Heart right ventricle (tissue), 16 donors: ENCODE data around the gene IFT52. TPM values are rescaled to one million over a fixed set of nuclear protein-coding genes. Genes with fewer than 3 reads are reported as not detected.

Source experiments
- ATAC-seq, 8 donors: fragments of 200-7000 bp; cut with Tn5 transposase; one replicate each; pipeline ENCODE4 v1.9.1; 2020; ENCODE audit warnings: mild to moderate bottlenecking in 8 of 8, moderate library complexity in 8 of 8, moderate number of reproducible peaks in 1 of 8
- DNase-seq, 2 donors: peaks; one replicate each; pipeline ENCODE4 v3.0.0-alpha.2; 2020
- H3K27ac ChIP-seq, 10 donors: fragments of 200-600 bp; sonication (generic) in 2 of 10; one replicate each; pipeline versions ENCODE4 v1.5.0 to v1.8.0; 2020 to 2022; ENCODE audit warnings: mild to moderate bottlenecking in 3 of 10
- H3K27me3 ChIP-seq, 7 donors: fragments of 200-600 bp; one replicate each; pipeline ENCODE4 v1.8.0; 2021 to 2022; ENCODE audit warnings: mild to moderate bottlenecking in 2 of 7
- H3K36me3 ChIP-seq, 9 donors: fragments of 200-600 bp; sonication (generic) in 1 of 9; one replicate each; pipeline versions ENCODE4 v1.5.0 to v1.8.0; 2020 to 2022; ENCODE audit warnings: mild to moderate bottlenecking in 2 of 9
- H3K4me1 ChIP-seq, 9 donors: fragments of 200-600 bp; sonication (generic) in 1 of 9; one replicate each; pipeline versions ENCODE4 v1.5.0 to v1.8.0; 2020 to 2022; ENCODE audit warnings: mild to moderate bottlenecking in 4 of 9
- H3K4me3 ChIP-seq, 10 donors: fragments of 200-600 bp; sonication (generic) in 2 of 10; one replicate each; pipeline versions ENCODE4 v1.5.0 to v1.8.0; 2020 to 2022; ENCODE audit warnings: mild to moderate bottlenecking in 7 of 10, moderate library complexity in 2 of 10
- H3K9me3 ChIP-seq, 11 donors: fragments of 200-600 bp in 10 of 11; sonication (generic) in 2 of 11; one replicate each; pipeline versions ENCODE4 v1.5.0 to v1.8.0; 2013 to 2022; ENCODE audit warnings: mild to moderate bottlenecking in 2 of 11, control low read depth in 1 of 11, moderate library complexity in 1 of 11
- WGBS, 2 donors: extraction: QIAGEN DNeasy Blood & Tissue Kit; methylation state at CpG; one replicate each; pipeline ENCODE4 v1.1.7; 2013; ENCODE audit warnings: inconsistent platforms in 1 of 2; 5-methylcytosine and 5-hydroxymethylcytosine counted together
- intact Hi-C, 10 donors: fragments of 100-400 bp; cut with DNase I; formaldehyde crosslinking; loops; one replicate each; pipeline versions ENCODE4 v1.11.1 to v1.14.2; 2022
- long read RNA-seq, 3 donors: library from polyadenylated mRNA; unstranded; transcript quantifications; one replicate each; pipeline ENCODE4 v2.0.0, GENCODE V29; 2020 to 2021
- polyA plus RNA-seq, 2 donors: library from polyadenylated mRNA; stranded (reverse); fragments of 200-250 nt; gene quantifications; one replicate each; pipeline ENCODE4 v1.2.3, GENCODE V29; 2013
- total RNA-seq, 10 donors: library from RNA; stranded (reverse); fragmentation: NEBNext Ultra II Directional in 3 of 10; extraction: Animal tissue kit (Norgen Biotek cat#: 25700) in 3 of 10; gene quantifications; one replicate each; pipeline versions ENCODE4 v1.2.1 to v1.2.4, GENCODE V29; 2021 to 2023
- TF ChIP-seq, protein P1 (sequence below), 9 donors: fragments of 200-600 bp; sonication (generic) in 2 of 9; IDR thresholded peaks; one replicate each; pipeline versions ENCODE4 v1.5.0 to v1.8.0; 2021 to 2022; ENCODE audit warnings: antibody characterized with exemption in 9 of 9, mild to moderate bottlenecking in 5 of 9, moderate library complexity in 1 of 9
- donor health status: Arrhythmogenic right ventricular cardiomyopathy.
- donor health status: ischemic (EF 13 %, LVEDD 7.1; RV severe dilation, severe dysfunction).
- donor health status: healthy with polysubstance abuse.
- donor health status: DM: no; HTN: yes; CAD: no.
- donor health status: DM: no; HTN: no; CAD: no.
- donor health status: ischemic (EF 25% LVEDD 6.9; RV normal size, moderate dysfunction).
- donor health status: ischemic (EF 25% LVEDD 5.7; RV mildly dilated, moderate dysfunction).
- donor health status: healthy.
- donor health status: DM: yes; HTN: yes; CAD: no.
- donor health status: Ischemic cardiomyopathy.
- donor health status: ischemic (EF 35%, LVEDD 5.7; RV mildly dilated, moderate dysfunction).
- donor health status: nonischemic (EF 11% LVEDD 7.7; RV severe dilation, severe dysfunction).
- donor health status: DM: yes; HTN: yes; CAD: no.
- donor health status: PGD.
- donor health status: ischemic (EF 29% LVEDD 5.4; RV normal size, mild dysfunction).
- donor health status: nonischemic (EF 23%, LVEDD 6.1; RV moderate dilation, normal function).

Gene IFT52, protein sequence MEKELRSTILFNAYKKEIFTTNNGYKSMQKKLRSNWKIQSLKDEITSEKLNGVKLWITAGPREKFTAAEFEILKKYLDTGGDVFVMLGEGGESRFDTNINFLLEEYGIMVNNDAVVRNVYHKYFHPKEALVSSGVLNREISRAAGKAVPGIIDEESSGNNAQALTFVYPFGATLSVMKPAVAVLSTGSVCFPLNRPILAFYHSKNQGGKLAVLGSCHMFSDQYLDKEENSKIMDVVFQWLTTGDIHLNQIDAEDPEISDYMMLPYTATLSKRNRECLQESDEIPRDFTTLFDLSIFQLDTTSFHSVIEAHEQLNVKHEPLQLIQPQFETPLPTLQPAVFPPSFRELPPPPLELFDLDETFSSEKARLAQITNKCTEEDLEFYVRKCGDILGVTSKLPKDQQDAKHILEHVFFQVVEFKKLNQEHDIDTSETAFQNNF
- total RNA-seq: 1 to 10 TPM; 5.2 to 8.0 (median 6.8) TPM
- polyA plus RNA-seq: 1 to 10 TPM; 8.0 to 8.9 TPM
- long read RNA-seq, donor 1, transcript IFT52-201 (14 exons, 1,757 nt): major isoform, 5 of 10 reads
- long read RNA-seq, donor 1, partial matches to known transcripts: 2 of 10 reads
- long read RNA-seq, donor 1, other reads (novel, unspliced or antisense): 1 of 10 reads
- long read RNA-seq, donor 2, transcript IFT52-201 (14 exons, 1,757 nt): major isoform, 8 of 12 reads
- long read RNA-seq, donor 2, partial matches to known transcripts: 1 of 12 reads
- long read RNA-seq, donor 2, other reads (novel, unspliced or antisense): 2 of 12 reads
- long read RNA-seq, donor 3, transcript IFT52-202 (14 exons, 1,599 nt): major isoform, 11 of 23 reads
- long read RNA-seq, donor 3, partial matches to known transcripts: 1 of 23 reads
- long read RNA-seq, donor 3, other reads (novel, unspliced or antisense): 7 of 23 reads

GRCh38 chr20:43590392-43591303, at the start of gene IFT52:
Gene IFT52, plus strand, starts transcription at chr20:43590937. Its CDS starts 3,762 bp downstream, at chr20:43594699.
- no peaks in the 10 kb centered on the region for H3K9me3 ChIP-seq
- 0 to 1% methylated on average over 68 of the region's 68 CpGs for WGBS, 2 donors
- H3K36me3 ChIP-seq: peaks cover 0 to 23% (median 9%) of the 10 kb centered on the region in 9 donors
- TF ChIP-seq, protein P1, sequence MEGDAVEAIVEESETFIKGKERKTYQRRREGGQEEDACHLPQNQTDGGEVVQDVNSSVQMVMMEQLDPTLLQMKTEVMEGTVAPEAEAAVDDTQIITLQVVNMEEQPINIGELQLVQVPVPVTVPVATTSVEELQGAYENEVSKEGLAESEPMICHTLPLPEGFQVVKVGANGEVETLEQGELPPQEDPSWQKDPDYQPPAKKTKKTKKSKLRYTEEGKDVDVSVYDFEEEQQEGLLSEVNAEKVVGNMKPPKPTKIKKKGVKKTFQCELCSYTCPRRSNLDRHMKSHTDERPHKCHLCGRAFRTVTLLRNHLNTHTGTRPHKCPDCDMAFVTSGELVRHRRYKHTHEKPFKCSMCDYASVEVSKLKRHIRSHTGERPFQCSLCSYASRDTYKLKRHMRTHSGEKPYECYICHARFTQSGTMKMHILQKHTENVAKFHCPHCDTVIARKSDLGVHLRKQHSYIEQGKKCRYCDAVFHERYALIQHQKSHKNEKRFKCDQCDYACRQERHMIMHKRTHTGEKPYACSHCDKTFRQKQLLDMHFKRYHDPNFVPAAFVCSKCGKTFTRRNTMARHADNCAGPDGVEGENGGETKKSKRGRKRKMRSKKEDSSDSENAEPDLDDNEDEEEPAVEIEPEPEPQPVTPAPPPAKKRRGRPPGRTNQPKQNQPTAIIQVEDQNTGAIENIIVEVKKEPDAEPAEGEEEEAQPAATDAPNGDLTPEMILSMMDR (IDR thresholded peaks at IDR 0.05): peak in 3 of 9 donors; percentile 5 to 13 (median 6)
- ATAC-seq (peak; percentile 99 to 100 (median 99)), DNase-seq (peak; percentile 92 to 96)
- peaks cover 0 to 20% (median 13%) of the 10 kb centered on the region in 9 donors for H3K4me1 ChIP-seq
- peak within 1 kb of the TSS; percentile 44 to 92 (median 86) for H3K27ac ChIP-seq
- intact Hi-C loops: loop anchor here in 4 of 10 donors (5.0 to 10.0 kb wide), 3 partner anchors 53 to 133 kb away; partner anchors contain the start of gene SRSF6 (in 1 of the 4)
- peak within 1 kb of the TSS; percentile 60 to 97 (median 90) for H3K4me3 ChIP-seq
- no peaks in the 10 kb centered on the region for H3K27me3 ChIP-seq

GRCh38 chr20:43541214-43541613, 49.5 kb upstream of the IFT52 start:
- intact Hi-C loops: loop anchor here in 2 of 10 donors (5.0 to 10.0 kb wide), 2 partner anchors 541 to 544 kb away; no protein-coding TSS in a partner anchor
- Histone ChIP-seq H3K4me3 (no peak overlapping the region), H3K4me1 (peaks cover 0 to 8% (median 0%) of the 10 kb centered on the region in 9 donors), H3K9me3 (no peaks in the 10 kb centered on the region), H3K27ac (no peak overlapping the region), H3K36me3 (peaks cover 0 to 35% (median 0%) of the 10 kb centered on the region in 9 donors), H3K27me3 (no peaks in the 10 kb centered on the region)
- ATAC-seq (no peak), DNase-seq (no peak)
- TF ChIP-seq, protein P1 (IDR thresholded peaks at IDR 0.05): no peak
- WGBS, 2 donors: 64 to 71% methylated on average over 2 of the region's 2 CpGs

- H3K9me3 ChIP-seq: peaks cover 0 to 4% (median 0%) of the 10 kb centered on the region in 11 donors
- TF ChIP-seq, protein P1 (IDR thresholded peaks at IDR 0.05): no peak
- no peaks in the 10 kb centered on the region for H3K27me3 ChIP-seq
- 83 to 85% methylated on average over 5 of the region's 5 CpGs for WGBS, 2 donors
- intact Hi-C loops: loop anchor here in 2 of 10 donors (5.0 to 10.0 kb wide), 2 partner anchors 540 to 543 kb away; no protein-coding TSS in a partner anchor
- peaks cover 0 to 8% (median 0%) of the 10 kb centered on the region in 9 donors for H3K4me1 ChIP-seq
- DNase-seq (no peak), ATAC-seq (no peak)
- peaks cover 0 to 26% (median 0%) of the 10 kb centered on the region in 9 donors for H3K36me3 ChIP-seq
- H3K4me3 ChIP-seq: no peak overlapping the region
- H3K27ac ChIP-seq: no peak overlapping the region
These were observed 48.6 kb upstream of the IFT52 start for GRCh38 chr20:43542161-43542560.
